Erythroblast (primary cell): ENCODE results near the gene CDK8.

Experiments used
- GATA1 ChIP-seq: IDR thresholded peaks from 2 replicates; pipeline ENCODE4 v1.6.1; 2011; ENCODE audit warnings: low read depth, mild to moderate bottlenecking, control low read depth, low read length, moderate library complexity
- POLR2A ChIP-seq: IDR thresholded peaks from 2 replicates; pipeline ENCODE4 v1.6.1; 2011; ENCODE audit warnings: mild to moderate bottlenecking, low read length

DNA sequence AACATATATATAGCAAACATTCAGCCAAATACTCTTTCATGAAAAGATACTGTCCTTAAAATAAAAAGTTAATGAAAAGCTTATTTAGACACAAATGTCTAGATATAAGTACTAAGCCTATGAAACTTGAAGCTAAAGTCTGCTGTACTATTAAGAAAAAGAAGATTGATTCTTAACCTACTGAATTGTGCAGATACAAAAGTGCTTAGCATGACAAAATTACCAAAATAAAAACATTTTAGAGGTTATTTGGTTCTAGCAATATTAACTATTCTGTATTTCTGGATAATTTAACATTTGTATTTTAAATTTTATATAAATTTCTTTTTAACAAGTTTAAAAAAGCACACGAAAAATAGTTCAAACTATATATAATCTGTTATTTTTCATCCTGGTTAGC lies 40.6 kb upstream of the CDK8 start:
- TF ChIP-seq POLR2A (no peak), GATA1 (no peak)
